Globus pallidus (tissue), 1 donor: ENCODE results near the gene PRDX6.
"Not testable (repeated sequence)": the region's sequence is repeated elsewhere in the genome, so short reads cannot be mapped to it uniquely, and the experiment has no call there.

ENCODE experiments used
- DNase-seq: peaks from one replicate; pipeline ENCODE4 v3.0.0-alpha.2; 2015; ENCODE audit warnings: low spot score

PRDX6 gene, protein sequence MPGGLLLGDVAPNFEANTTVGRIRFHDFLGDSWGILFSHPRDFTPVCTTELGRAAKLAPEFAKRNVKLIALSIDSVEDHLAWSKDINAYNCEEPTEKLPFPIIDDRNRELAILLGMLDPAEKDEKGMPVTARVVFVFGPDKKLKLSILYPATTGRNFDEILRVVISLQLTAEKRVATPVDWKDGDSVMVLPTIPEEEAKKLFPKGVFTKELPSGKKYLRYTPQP

DNA sequence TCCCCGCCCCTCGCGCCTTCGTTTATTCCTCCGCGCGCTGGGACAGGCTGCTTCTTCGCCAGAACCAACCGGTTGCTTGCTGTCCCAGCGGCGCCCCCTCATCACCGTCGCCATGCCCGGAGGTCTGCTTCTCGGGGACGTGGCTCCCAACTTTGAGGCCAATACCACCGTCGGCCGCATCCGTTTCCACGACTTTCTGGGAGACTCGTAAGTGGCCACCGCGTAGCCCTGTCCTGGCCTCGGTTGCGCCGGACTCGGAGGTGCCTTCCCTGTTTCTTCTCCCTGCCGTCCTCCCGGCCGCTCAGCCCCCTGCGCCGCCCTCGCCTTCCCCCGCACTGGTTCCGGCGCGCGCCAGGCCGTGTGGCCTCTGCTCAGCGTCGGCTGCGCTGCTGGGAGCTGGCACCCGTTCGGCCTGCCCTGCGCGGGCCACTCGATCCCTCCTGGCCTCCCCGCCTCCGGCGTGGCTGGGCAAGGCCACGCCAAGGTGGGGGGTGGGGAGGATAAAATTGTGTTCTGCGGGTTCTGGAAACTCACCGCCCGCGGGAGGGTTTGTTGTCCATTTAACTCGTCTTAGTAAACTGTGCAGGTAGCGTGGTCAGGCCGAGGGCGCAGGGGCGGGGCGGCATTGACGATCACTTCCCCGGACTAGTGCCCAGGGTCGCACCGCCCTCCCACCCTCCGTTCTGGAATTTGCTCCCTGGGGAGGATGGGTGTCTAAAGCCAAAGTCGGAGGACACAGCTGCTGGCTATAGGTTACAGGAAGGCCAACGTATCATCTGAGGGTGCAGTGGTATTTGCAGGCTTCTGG lies at the start of gene PRDX6:
Gene PRDX6, plus strand, starts transcription at position 50 of the 808 bp plus-strand sequence. Its CDS starts 63 bp downstream, at position 113.
- no peak for DNase-seq

DNA sequence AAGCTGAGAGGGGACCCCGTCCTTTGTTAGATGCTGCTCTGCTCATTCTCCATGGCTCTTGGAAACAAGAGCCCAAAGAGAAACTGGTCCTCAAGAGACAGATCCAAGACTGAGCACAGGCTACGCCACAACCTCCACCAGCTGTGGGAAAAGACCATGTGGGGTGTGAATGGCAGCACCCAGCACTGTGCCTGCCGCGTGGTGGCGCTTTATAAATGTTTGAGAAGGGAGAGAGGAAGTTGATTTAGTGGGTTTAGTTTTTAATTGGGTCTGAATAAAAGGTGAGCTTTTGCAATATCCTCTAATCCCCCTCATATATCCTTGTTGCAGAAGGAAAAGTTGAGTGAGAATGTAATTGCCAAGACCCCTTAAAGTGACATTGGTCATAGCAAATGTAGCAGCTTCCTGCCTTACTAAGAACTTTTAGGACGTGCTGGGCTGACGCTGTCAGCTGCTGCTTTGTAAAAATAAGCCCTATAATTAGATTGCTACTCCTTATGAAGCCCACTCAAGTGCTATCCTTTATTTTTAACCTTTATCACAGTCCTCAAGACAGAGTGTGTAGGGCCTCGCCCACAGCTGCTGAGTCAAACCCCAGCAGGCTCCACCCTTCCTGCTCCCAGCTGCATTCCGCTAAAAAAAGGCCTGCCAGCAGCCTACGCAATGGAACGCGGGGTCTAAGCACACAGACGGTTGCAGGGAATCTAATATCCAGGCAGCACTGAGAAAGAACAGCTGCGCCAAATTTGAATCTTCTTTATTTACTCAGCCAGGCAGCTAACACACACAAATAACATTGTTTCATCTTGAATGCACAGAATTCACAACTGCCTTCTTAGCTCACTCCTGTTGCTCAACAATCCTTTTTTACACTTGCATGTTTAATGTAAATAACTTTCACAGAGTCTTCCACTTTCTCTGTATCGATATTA lies 47.4 kb upstream of the PRDX6 start:
- DNase-seq, result peak; percentile 80

DNA sequence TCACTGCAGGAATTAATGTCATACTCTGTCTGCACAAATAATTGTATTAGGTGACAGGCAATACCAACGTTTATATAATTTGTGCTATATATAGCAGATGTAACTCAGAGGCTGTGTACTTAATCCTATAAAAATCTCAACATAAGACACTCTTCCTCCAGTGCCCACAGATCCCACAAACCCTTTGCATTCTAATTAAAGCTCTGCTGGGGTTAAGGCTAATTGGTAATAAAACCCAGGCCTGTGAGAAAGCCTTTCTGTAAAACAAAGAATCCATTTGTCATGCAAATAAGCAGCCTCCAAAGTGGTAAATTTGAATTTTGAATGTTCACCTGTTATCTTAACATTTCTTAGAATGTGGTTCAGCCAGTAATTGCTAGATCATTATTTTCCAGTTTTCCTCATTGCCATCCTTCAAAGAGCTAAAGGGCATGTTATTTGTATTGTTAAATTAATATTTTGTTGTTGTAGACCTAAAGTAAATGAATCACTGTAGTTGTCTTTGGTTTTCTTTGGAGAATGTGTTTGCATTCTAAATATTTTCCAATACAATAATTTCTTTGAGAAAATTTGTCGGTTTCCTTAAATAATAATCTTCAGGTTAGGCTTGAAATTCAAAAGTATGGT lies 46.3 kb upstream of the PRDX6 start:
- DNase-seq, result no peak

DNA sequence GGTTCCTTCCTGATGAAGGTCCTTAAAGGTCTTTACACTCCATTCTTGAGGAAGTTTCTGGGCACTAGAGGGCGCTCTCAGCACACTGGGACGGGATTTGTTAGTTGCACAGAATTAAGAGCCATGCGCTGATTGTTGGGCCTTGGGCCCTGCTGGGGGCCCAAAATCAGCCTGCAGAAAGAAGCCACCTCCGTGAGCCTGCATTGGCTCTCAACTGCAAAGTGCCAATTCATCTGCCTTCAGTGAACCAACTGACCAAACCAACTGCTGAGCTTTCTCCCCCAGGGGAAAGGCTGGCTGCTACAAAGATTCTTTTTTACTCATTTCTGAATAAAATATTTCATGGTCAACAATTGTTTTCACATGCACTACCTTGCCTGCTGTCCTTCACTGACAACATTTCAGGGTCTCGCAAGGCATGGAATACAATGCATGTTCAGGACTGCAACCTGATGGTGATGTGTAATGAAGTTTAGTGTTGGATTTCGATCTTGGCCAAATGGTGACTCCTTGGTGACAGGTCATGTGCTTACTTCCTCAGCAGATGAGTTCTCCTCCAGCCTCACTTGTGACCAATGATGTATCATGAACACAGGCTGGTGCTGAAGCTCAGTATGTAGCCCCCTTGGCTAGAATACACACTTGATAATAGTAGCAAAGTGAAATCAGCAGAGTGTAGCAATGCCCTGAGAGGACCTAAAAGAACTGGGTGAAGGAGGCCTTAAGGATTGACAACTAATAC lies 45.7 kb upstream of the PRDX6 start:
- peak; percentile 87 for DNase-seq

DNA sequence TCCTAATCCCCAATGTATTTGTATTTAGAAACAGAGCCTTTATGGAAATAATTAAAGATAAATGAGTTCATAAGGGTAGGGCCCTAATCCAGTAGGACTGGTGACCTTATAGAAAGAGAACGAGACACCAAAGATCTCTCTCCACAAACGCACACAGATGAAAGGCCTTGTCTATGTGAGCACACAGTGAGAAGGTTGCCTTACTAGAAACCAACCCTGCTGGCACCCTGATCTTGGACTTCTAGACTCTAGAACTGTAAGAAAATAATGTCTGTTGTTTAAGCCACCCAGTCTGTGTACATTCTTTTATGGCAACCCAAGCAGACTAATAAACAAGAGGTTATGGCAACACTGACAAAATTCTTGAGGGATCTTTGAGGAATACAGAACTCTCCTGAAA lies 44.8 kb upstream of the PRDX6 start:
- no peak for DNase-seq

DNA sequence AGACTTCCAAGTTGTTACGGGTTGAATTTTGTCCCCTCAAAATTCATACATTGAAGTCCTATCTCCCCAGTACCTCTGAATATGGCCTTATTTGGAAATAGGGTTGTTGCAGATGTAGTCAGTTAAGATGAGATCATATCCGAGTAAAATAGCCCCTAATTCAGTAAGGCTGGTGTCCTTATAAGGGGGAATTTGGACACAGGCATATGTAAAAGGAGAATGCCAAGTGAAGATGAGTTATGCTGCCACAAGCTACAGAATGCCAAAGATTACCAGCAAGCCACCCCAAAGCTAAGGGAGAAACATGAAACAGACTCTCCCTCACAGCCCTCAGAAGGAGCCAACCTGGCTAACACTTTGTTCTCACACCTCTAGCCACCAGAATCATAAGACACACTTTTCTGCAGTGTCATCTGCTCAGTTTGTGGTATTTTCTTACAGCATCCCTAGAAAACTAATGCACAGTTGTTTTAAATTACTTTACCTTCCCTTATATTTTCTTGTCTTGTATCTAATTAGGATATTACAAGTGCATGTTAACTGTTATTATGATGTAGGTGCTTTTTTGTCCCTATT lies 43.3 kb upstream of the PRDX6 start:
- no peak for DNase-seq

DNA sequence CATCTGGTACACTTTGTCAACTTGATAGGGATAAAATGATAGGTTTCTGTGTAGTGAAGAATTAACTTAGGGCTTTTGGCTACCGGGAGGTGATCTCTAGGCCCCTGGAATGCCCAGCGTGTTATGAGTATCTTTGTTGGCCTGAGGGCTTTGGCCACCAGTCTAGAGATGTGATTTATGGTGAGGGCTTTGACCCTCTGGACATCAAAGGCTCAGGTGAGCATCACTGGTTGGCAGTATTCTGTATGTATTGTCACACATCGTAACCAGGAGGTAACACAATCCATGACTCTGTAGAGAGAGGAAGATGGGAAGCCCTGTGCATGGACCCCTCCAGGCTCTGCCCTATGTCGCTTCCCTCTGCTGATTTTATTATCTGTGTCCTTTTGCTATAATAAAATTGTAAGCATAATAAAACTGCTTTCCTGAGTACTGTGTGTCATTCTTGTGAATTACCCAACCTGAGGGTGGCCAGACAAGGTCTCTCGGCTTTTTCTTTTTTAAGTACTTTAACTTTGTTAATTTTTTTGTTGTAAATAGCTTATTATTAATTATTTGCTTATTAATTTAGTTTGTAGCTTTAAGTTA lies 40.2 kb upstream of the PRDX6 start:
- no peak for DNase-seq

DNA sequence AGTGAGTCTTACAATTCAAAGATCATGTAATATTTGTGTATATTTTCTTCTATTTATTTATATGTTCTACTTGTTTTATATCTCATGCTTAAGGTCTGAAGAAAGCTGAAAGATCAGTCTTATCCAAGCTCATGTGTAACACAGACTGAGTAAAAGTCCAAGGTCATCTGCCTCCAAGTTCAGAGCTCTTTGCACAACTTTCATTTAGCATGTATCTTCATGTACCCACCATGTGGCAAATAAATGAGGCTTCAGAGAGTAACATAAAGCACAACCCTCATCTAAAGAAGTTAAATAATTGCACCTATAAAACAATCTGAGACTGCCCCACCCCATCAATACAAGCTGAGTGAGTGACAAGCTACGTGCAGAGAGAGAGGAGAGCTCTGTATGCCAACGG lies 38.5 kb upstream of the PRDX6 start:
- DNase-seq, result no peak

DNA sequence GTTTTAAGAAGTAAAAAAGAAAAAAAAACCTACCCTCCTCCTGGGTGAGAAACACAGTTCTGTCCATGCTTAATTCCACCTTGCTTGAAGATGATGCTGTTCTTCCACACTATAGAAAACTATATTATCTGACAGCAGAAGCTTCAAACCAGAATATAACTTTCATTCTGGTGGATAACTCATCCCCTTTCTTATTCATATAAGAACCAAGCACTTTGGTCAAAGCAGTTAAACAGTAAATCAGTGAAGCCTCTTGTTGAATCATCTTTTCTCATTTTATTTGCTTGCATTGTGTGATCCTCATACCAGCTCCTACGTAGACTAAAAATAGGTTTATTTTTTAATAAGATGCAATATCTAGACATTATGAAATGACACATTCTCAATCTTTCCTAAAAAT lies 36.7 kb upstream of the PRDX6 start:
- DNase-seq, result no peak

DNA sequence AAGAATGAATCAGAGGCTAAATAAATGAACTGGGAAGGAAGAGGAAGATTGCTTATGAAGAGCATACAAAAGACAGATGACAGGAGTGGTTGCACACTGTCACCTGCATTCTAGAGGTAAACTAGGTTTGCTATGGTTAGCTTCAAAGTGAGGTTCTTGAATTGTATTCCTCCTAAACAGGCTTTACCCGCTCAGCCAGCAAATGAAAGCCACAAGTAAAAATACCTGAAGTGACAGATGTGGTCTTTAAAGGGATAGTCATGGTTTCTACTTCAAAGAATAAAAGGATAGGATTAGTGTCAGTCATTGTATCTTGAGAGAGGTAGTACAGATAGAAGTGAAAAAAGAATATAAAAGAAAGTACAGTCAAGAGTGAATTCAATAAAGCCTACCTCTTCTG lies 32.4 kb upstream of the PRDX6 start:
- DNase-seq, result no peak

DNA sequence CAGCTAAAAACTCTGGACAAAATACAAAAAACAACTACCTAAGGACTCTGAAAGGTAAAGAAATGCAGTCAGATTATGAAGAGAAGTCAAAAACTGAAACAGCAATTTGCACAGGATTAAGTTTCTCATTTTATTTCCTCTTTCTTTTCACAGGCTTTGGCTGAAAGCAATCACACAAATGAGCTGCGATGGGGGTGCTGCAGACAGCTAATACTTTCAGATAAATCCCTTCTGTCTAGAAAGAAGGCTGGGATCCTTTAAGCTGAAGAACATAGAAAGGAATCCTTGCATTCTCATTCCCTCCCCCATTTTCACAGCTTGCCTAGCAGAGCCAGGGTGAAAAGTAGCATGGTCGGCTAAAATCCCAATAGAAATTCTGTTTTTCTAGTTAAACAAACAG lies 32.0 kb upstream of the PRDX6 start:
- DNase-seq, result no peak

DNA sequence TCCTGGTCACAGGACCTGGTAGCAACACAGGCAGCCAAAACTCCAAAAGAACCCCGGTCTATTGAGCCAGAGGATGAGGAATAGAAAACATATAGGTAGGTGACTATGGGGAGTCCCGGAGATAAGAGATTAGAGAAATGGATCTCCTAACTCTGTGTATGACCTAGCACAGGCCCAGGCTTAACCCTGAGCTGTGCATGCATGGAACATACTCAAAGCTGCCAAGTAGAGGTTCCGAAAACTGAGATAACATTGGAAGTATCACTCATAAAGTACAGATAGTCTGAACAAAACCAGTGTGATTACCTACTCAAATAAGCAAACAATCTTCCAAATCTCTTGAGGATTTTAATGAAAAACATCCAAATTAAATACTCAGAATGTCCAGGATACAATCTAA lies 31.5 kb upstream of the PRDX6 start:
- DNase-seq, result no peak

DNA sequence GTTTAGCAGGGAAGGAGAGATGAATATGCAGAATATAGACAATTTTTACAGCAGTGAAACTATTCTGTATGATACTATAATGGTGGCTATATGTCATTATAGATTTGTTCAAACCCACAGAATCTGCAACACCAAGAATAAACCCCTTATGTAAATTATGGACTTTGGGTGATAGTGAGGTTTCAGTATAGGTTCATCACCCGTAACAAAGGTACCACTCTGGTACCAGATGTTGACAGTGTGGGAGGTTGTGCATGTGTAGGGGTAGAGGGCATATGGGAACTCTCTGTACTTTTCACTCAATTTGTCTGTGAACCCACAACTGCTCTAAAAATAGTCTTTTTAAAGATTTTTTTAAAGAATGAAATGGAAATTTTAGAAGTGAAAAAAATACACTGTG lies 29.9 kb upstream of the PRDX6 start:
- DNase-seq, result no peak

DNA sequence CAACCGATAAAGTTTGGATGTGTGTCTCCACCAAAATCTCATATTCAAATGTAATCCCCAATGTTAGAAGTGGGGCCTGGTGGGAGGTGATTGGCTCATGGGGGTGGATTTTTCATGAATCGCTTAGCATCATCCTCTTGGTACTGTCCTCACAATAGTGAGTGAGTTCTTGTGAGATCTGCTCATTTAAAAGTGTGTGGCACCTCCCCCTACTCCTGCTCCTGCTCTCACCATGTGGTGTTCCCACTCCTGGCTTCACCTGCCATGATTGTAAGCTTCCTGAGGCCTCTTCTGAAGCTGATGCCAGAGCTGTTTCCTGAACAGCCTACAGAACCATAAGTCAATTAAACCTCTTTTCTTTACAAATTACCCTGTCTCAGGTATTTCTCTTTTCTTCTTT lies 28.2 kb upstream of the PRDX6 start:
- no peak for DNase-seq

DNA sequence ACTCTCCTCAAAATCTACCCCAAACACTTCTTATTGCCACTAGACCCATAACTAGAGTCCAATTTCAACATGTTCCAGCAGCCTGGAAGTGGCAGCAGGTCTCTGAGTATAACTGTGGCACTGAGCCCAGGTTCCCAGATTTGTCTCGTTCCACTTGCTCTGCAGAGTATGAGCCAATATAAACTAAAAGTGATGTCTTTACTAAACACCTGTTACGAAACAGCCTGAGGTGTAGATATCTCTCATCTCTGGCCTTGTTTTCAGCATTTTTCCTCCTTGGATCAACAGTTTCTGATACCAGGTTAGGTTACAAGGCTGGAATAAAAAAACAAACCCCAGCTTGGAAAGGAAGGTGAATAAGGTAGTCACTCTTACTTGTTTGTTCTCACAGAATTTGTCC lies 25.2 kb upstream of the PRDX6 start:
- DNase-seq, result peak; percentile 17

DNA sequence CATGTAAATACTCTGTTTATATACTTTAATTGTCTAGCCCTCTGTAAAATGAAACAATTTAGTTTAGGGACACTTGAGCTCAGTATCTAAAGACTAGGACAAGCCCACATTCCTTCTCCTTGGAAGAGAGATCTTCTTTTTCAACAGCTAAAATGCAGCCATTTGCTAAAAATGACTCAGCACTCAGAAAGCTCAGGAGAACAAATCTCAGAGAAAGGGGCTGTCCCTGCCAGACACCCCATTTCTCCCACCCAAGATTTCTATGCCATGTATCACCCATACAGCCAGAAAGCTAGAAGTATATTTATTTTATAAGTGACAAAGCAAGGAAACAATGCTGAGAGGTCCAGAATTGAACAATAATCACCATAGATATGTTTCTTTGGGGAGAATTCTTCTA lies 23.2 kb upstream of the PRDX6 start:
- no peak for DNase-seq

DNA sequence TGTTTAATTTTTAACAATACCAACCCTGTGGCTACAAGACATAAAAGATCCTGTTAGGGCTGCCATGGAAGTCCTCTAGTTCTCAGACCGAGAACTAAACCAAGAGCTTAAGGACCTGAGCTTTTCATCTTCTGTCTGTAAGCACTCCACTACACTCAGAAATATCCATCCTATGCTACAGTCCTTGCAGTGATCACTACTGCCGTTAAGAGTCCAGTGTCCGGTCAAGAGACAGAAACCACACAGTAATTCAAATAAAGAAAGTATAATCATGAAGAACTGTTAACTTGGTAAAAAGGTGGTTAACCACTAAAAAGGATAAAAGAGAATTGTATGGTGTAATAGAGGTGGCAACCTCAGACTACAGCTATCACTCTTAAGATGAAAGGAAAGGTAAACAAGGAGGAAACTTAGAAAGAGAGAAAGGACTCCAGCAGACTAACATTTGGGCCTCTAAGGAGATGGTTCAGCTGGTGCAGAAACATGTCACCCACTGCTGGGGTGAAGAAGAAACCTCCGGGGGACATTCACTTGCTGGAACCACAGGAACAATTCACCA lies 22.1 kb upstream of the PRDX6 start:
- no peak for DNase-seq

DNA sequence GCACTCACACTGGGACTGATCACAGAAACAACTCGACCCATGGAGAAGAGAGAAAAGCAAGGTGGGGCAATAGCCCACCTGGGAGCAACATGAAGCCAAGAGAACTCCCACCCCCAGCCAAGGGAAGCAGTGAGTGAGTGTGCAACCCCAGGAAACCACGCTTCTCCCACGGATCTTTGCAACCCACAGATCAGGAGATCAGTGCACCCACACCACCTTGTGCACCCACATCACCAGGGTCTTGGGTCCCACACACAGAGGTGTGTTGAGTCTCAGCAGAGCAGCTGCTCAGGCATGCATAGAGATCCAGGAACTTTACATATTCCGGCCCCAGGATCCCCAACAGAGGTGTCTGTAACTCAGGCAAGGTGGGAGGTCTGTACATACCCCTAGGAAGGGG lies 17.2 kb upstream of the PRDX6 start:
- no peak for DNase-seq

DNA sequence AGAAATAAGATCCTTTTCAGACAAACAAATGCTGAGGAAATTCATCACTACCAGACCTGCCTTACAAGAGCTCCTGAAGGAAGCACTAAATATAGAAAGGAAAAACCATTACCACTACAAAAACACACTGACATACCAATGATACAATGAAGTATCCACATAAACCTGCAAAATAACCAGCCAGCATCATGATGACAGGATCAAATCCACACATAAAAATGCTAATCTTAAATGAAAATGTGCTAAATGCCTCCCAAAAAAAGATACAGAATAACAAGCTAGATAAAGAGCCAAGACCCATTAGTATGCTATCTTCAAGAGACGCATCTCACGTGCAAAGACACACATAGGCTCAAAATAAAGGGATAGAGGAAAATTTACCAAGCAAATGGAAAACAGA lies 14.5 kb upstream of the PRDX6 start:
- DNase-seq, result not testable (repeated sequence)

DNA sequence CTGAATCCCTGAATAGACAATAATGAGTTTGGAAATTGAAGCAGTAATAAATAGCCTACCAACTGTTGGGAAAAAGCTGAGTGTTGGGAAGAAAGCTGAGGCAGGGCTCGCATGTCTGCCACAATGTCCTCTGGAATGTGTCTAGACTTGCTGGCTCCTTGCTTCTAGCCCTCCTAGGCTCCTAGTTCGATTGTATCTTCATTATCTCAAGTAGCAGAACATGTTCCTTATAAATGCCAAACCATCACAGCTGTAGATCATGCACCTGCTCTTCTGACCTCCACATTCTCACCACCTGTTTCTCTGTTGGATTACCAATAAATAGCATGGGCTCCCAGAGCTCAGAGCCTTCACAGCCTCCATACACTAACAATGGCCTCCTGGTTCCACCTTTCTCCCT lies 12.9 kb upstream of the PRDX6 start:
- DNase-seq, result not testable (repeated sequence)
